Measurements from ENCODE around the gene KYAT1. TPM values are rescaled to one million over a fixed set of nuclear protein-coding genes. Genes with fewer than 3 reads are reported as not detected.
A peak's percentile ranks its signal among the peaks of the same experiment; 100 is the strongest.

KYAT1 gene
- total and polyA plus RNA-seq, 2 of the 13 experiments (the other 11 are each of a cell fraction or from before 2014, with no cell fraction given), result 9.2 to 46.5 TPM

GRCh38 chr9:128838338-128838737, 43.4 kb downstream of the KYAT1 start (continued):
- TF ChIP-seq SMARCC2 (IDR thresholded peaks at IDR 0.05), result no peak
- TF ChIP-seq RBFOX2 (IDR thresholded peaks at IDR 0.05; ENCODE audit: low read depth, low read length), result no peak
- no peak for TF ChIP-seq ZNF282 (IDR thresholded peaks at IDR 0.05; ENCODE audit: partially characterized antibody)
- no peak for TF ChIP-seq SCMH1 (CRISPR knock-in tag; IDR thresholded peaks at IDR 0.05; ENCODE audit: borderline replicate concordance)
- TF ChIP-seq PITX1 (CRISPR knock-in tag; IDR thresholded peaks at IDR 0.05), result peak; percentile 71
- no peak for TF ChIP-seq ZNF354B (CRISPR knock-in tag; IDR thresholded peaks at IDR 0.05)
- TF ChIP-seq ZNF83 (CRISPR knock-in tag; IDR thresholded peaks at IDR 0.05; ENCODE audit: borderline replicate concordance), result no peak
- no peak for TF ChIP-seq DMAP1 (CRISPR knock-in tag; IDR thresholded peaks at IDR 0.05)
- no peak for TF ChIP-seq ZNF18 (CRISPR knock-in tag; IDR thresholded peaks at IDR 0.05; ENCODE audit: insufficient replicate concordance)
- TF ChIP-seq TBP (CRISPR knock-in tag; IDR thresholded peaks at IDR 0.05), result no peak
- TF ChIP-seq ZNF629 (CRISPR knock-in tag; conservative IDR thresholded peaks at IDR 0.05), result 0 out of 2 replicates have a peak, but pooled peaks have one; percentile 28
- TF ChIP-seq RAD21 (CRISPR knock-in tag; IDR thresholded peaks at IDR 0.05), result peak; percentile 30; the same call in 1 of the 2 replicates
- TF ChIP-seq ZNF614 (CRISPR knock-in tag; IDR thresholded peaks at IDR 0.05; ENCODE audit: borderline replicate concordance), result peak; percentile 56; the same call in 1 of the 2 replicates
- 0 out of 2 replicates have a peak, but pooled peaks have one; percentile 20 for TF ChIP-seq ZNF121 (CRISPR knock-in tag; IDR thresholded peaks at IDR 0.05)
- TF ChIP-seq TBL1XR1 (IDR thresholded peaks at IDR 0.05; ENCODE audit: borderline replicate concordance, low read length, partially characterized antibody), result no peak
- peak; percentile 52; the same call in 1 of the 2 replicates for TF ChIP-seq ZNF446 (CRISPR knock-in tag; IDR thresholded peaks at IDR 0.05)
- TF ChIP-seq YEATS4 (CRISPR knock-in tag; IDR thresholded peaks at IDR 0.05; ENCODE audit: borderline replicate concordance), result peak; percentile 17; the same call in 1 of the 2 replicates
- TF ChIP-seq PATZ1 (CRISPR knock-in tag; IDR thresholded peaks at IDR 0.05), result peak; percentile 91
- peak; percentile 84 for TF ChIP-seq MAX (IDR thresholded peaks at IDR 0.05)
- TF ChIP-seq ZMAT3 (CRISPR knock-in tag; conservative IDR thresholded peaks at IDR 0.05), result 0 out of 2 replicates have a peak, but pooled peaks have one; percentile 42
- no peak for TF ChIP-seq RAD51 (IDR thresholded peaks at IDR 0.05; ENCODE audit: borderline replicate concordance)
- no peak for TF ChIP-seq ZNF749 (CRISPR knock-in tag; IDR thresholded peaks at IDR 0.05; ENCODE audit: borderline replicate concordance)
- no peak for TF ChIP-seq ZNF562 (CRISPR knock-in tag; IDR thresholded peaks at IDR 0.05; ENCODE audit: borderline replicate concordance)
- no peak for TF ChIP-seq GTF2F1 (IDR thresholded peaks at IDR 0.05; ENCODE audit: low read length)
- no peak for TF ChIP-seq ZNF235 (CRISPR knock-in tag; IDR thresholded peaks at IDR 0.05; ENCODE audit: borderline replicate concordance)
- TF ChIP-seq ZNF550 (CRISPR knock-in tag; IDR thresholded peaks at IDR 0.05; ENCODE audit: borderline replicate concordance), result no peak
- no peak for TF ChIP-seq RFX1 (IDR thresholded peaks at IDR 0.05)
- TF ChIP-seq ZNF564 (CRISPR knock-in tag; IDR thresholded peaks at IDR 0.05), result 0 out of 2 replicates have a peak, but pooled peaks have one; percentile 36
- no peak for TF ChIP-seq HNRNPLL (IDR thresholded peaks at IDR 0.05; ENCODE audit: low read depth, low read length, poor library complexity, severe bottlenecking)
- no peak for TF ChIP-seq KAT7 (CRISPR knock-in tag; IDR thresholded peaks at IDR 0.05; ENCODE audit: borderline replicate concordance)
